Loucy (cell line): ENCODE results near the gene MAN2A1.

Experiments
- H2AFZ ChIP-seq: fragments of 200-600 bp; sonication (generic); 2 replicates; pipeline ENCODE4 v1.6.0; 2016; ENCODE audit warnings: antibody characterized with exemption, mild to moderate bottlenecking, low read length, moderate library complexity
- H3F3A ChIP-seq: fragments of 200-600 bp; 2 replicates; pipeline ENCODE4 v1.6.0; 2016; ENCODE audit warnings: antibody characterized with exemption, low read depth, mild to moderate bottlenecking
- H3K27me3 ChIP-seq: fragments of 200-600 bp; sonication (generic); 2 replicates; pipeline ENCODE4 v1.6.1; 2014; ENCODE audit warnings: low read length, mild to moderate bottlenecking; ENCODE audit not compliant: insufficient read depth, poor library complexity, severe bottlenecking
- H3K36me3 ChIP-seq: fragments of 200-600 bp; sonication (generic); 2 replicates; pipeline ENCODE4 v1.6.1; 2016; ENCODE audit warnings: low read length; ENCODE audit not compliant: insufficient read depth
- H3K4me1 ChIP-seq: fragments of 200-600 bp; sonication (generic); 2 replicates; pipeline ENCODE4 v1.5.1; 2014; ENCODE audit warnings: low read length, mild to moderate bottlenecking; ENCODE audit not compliant: insufficient read depth, poor library complexity, severe bottlenecking
- H3K4me2 ChIP-seq: fragments of 200-600 bp; sonication (generic); 2 replicates; pipeline ENCODE4 v1.6.0; 2014; ENCODE audit warnings: antibody characterized with exemption, low read length, low read depth, mild to moderate bottlenecking; ENCODE audit not compliant: poor library complexity, severe bottlenecking
- H3K4me3 ChIP-seq: fragments of 200-600 bp; sonication (generic); 2 replicates; pipeline ENCODE4 v1.5.1; 2014; ENCODE audit warnings: low read length, mild to moderate bottlenecking, mixed read lengths; ENCODE audit not compliant: poor library complexity, severe bottlenecking
- H3K79me2 ChIP-seq: fragments of 200-600 bp; sonication (generic); 2 replicates; pipeline ENCODE4 v1.6.1; 2014; ENCODE audit warnings: low read length; ENCODE audit not compliant: insufficient read depth
- H3K9ac ChIP-seq: fragments of 200-600 bp; sonication (generic); 2 replicates; pipeline ENCODE4 v1.6.0; 2014; ENCODE audit warnings: mild to moderate bottlenecking, low read depth, low read length, moderate library complexity; ENCODE audit not compliant: poor library complexity, severe bottlenecking
- H3K9me2 ChIP-seq: fragments of 200-600 bp; sonication (generic); replicated peaks from 2 replicates; pipeline ENCODE4 v1.6.1; 2016; ENCODE audit warnings: low read depth, low read length, mixed read lengths
- H3K9me3 ChIP-seq: fragments of 200-600 bp; sonication (generic); 2 replicates; pipeline ENCODE4 v1.6.1; 2014; ENCODE audit warnings: mild to moderate bottlenecking, antibody characterized with exemption, low read length, low read depth; ENCODE audit not compliant: insufficient read depth
- H4K20me1 ChIP-seq: fragments of 200-600 bp; sonication (generic); 2 replicates; pipeline ENCODE4 v1.6.0; 2014; ENCODE audit warnings: antibody characterized with exemption, low read length, mild to moderate bottlenecking; ENCODE audit not compliant: insufficient read depth, poor library complexity, severe bottlenecking
- CTCF ChIP-seq: fragments of 200-600 bp; sonication (generic); conservative IDR thresholded peaks from 2 replicates; pipeline ENCODE4 v1.5.1; 2014; ENCODE audit warnings: mild to moderate bottlenecking, antibody characterized with exemption, low read length
- EZH2phosphoT487 ChIP-seq: fragments of 200-600 bp; IDR thresholded peaks from 2 replicates; pipeline ENCODE4 v1.6.1; 2018; ENCODE audit warnings: antibody characterized with exemption, mild to moderate bottlenecking, moderate library complexity, borderline replicate concordance

The MAN2A1 gene

DNA sequence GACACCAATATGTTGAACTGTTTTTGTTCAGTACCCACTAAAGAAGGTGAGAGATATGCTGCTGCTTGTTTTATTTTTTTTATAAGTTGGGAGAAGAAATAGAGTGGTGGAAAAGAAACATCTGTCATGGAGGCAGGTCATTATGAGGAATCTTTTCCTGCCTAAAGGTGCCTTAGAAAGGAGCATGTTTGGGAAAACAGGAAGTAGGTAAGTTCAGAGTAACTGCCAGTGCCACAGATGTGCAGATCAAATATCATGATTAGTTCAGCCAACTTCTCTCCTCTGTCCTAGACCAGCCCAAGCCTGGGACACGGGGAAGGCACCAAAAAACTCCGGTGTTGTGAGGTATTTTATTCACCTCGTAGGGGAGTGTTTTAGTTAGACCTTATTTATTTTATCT, 144.2 kb downstream of the MAN2A1 start:
- Histone ChIP-seq H3K36me3 (no peaks in the 10 kb centered on the region), H3K9ac (no peak overlapping the region), H3K4me1 (peaks cover 12% of the 10 kb centered on the region), H3F3A (no peaks in the 10 kb centered on the region), H3K9me3 (no peaks in the 10 kb centered on the region), H3K9me2 (no peaks in the 10 kb centered on the region), H3K4me2 (no peak overlapping the region), H2AFZ (no peak overlapping the region), H3K4me3 (no peak overlapping the region), H3K27me3 (no peaks in the 10 kb centered on the region), H3K79me2 (no peaks in the 10 kb centered on the region), H4K20me1 (no peaks in the 10 kb centered on the region)
- TF ChIP-seq EZH2phosphoT487 (no peak), CTCF (no peak)

DNA sequence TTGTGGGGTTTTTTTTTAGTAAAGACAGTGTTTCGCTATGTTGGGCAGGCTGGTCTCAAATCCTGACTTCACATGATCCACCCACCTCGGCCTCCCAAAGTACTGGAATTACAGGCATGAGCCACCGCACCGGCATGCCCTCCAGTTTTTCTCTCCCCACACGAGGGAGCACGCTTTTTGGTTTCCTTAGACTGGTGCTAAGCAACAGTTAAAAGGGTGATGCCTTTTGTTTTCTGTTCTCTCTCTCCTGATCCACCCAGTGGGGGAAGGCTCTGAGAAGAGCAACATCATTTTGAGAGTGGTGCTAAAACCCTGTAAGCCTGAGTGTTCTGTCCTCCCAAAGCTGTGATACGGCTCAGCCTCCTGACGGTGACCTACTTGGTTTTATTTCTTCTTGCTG, 146.6 kb downstream of the MAN2A1 start:
- TF ChIP-seq CTCF (no peak), EZH2phosphoT487 (no peak)

GRCh38 chr5:109837231-109837861, 147.6 kb downstream of the MAN2A1 start:
- TF ChIP-seq CTCF (no peak), EZH2phosphoT487 (no peak)
- H3K36me3 ChIP-seq: peaks cover 4% of the 10 kb centered on the region; the same call in 1 of the 2 replicates

More for the DNA sequence above, 146.6 kb downstream of the MAN2A1 start:
- Histone ChIP-seq H3K27me3 (no peaks in the 10 kb centered on the region), H3K36me3 (no peaks in the 10 kb centered on the region; the same call in 1 of the 2 replicates), H4K20me1 (no peaks in the 10 kb centered on the region), H3K9me3 (no peaks in the 10 kb centered on the region), H3K79me2 (no peaks in the 10 kb centered on the region), H2AFZ (no peak overlapping the region), H3K4me1 (peaks cover 7% of the 10 kb centered on the region), H3K9ac (no peak overlapping the region), H3K9me2 (no peaks in the 10 kb centered on the region), H3F3A (no peaks in the 10 kb centered on the region), H3K4me3 (no peak overlapping the region), H3K4me2 (no peak overlapping the region)

More at GRCh38 chr5:109837231-109837861, 147.6 kb downstream of the MAN2A1 start:
- H2AFZ ChIP-seq: no peak overlapping the region
- no peaks in the 10 kb centered on the region for H4K20me1 ChIP-seq
- H3F3A ChIP-seq: no peaks in the 10 kb centered on the region
- no peaks in the 10 kb centered on the region for H3K27me3 ChIP-seq
- no peak overlapping the region for H3K9ac ChIP-seq
- H3K9me2 ChIP-seq: no peaks in the 10 kb centered on the region
- no peaks in the 10 kb centered on the region for H3K9me3 ChIP-seq
- peaks cover 3% of the 10 kb centered on the region for H3K4me1 ChIP-seq
- H3K4me2 ChIP-seq: no peak overlapping the region
- H3K79me2 ChIP-seq: no peaks in the 10 kb centered on the region
- no peak overlapping the region for H3K4me3 ChIP-seq
